B cell (primary cell): ENCODE measurements around the gene NXPH2. TPM values are rescaled to one million over a fixed set of nuclear protein-coding genes. Genes with fewer than 3 reads are reported as not detected.

ENCODE experiments used
- ATAC-seq: fragments of 200-7000 bp; cut with Tn5 transposase; one replicate; pipeline ENCODE4 v1.10.0; 2021; ENCODE audit warnings: low read depth, mild to moderate bottlenecking, moderate number of reproducible peaks, moderate library complexity
- CTCF ChIA-PET: fragments of 350-600 bp; sonication (Branson Sonifier 250); formaldehyde crosslinking; loops from one replicate; lab custom pipeline; 2021; ENCODE audit warnings: antibody characterized with exemption, inconsistent platforms; lab: Charles Lee
- POLR2A ChIA-PET: fragments of 350-600 bp; sonication (Branson Sonifier 250); formaldehyde crosslinking; loops from one replicate; lab custom pipeline; 2021; ENCODE audit warnings: antibody characterized with exemption; lab: Charles Lee
- DNase-seq: peaks from one replicate; pipeline ENCODE4 v3.0.0; 2013
- H2AFZ ChIP-seq: 2 replicates; pipeline ENCODE4 v1.6.1; 2012; ENCODE audit warnings: mild to moderate bottlenecking, low read depth, low read length; ENCODE audit not compliant: insufficient read depth, poor library complexity, severe bottlenecking
- H3K27ac ChIP-seq, 2 donors: 1 replicate in 1 of 2; 2 replicates in 1 of 2; pipeline ENCODE4 v1.5.1; 2012 to 2013; ENCODE audit warnings: low read length in 2 of 2, mild to moderate bottlenecking in 2 of 2, moderate library complexity in 1 of 2
- H3K27me3 ChIP-seq, 4 experiments: fragments of 200-600 bp in 1 of 4; sonication (generic) in 1 of 4; replicated peaks in 1 of 4; 1 replicate in 2 of 4; 2 replicates in 2 of 4; pipeline versions ENCODE4 v1.6.1 to v1.7.0; 2013 to 2016; ENCODE audit warnings: low read length in 3 of 4, mild to moderate bottlenecking in 2 of 4, mixed read lengths in 1 of 4, moderate library complexity in 1 of 4; ENCODE audit not compliant: insufficient read depth in 4 of 4, control insufficient read depth in 3 of 4; ENCODE audit errors: control extremely low read depth in 1 of 4
- H3K36me3 ChIP-seq, 2 experiments: replicated peaks in 1 of 2; 1 replicate in 1 of 2; 2 replicates in 1 of 2; pipeline versions ENCODE4 v1.6.1 to v1.7.1; 2013; ENCODE audit warnings: low read length in 1 of 2; ENCODE audit not compliant: insufficient read depth in 2 of 2, control insufficient read depth in 1 of 2; ENCODE audit errors: control extremely low read depth in 1 of 2, extremely low read depth in 1 of 2
- H3K4me1 ChIP-seq, 2 donors: fragments of 200-600 bp in 1 of 2; sonication (generic) in 1 of 2; 1 replicate in 1 of 2; 2 replicates in 1 of 2; pipeline versions ENCODE4 v1.5.1 to v1.6.1; 2013 to 2017; ENCODE audit warnings: low read length in 2 of 2; ENCODE audit not compliant: control insufficient read depth in 2 of 2, insufficient read depth in 2 of 2
- H3K4me2 ChIP-seq: replicated peaks from 2 replicates; pipeline ENCODE3; 2012; ENCODE audit warnings: mild to moderate bottlenecking, low read depth, low read length; ENCODE audit not compliant: poor library complexity, severe bottlenecking
- H3K4me3 ChIP-seq, 5 experiments: fragments of 200-600 bp in 1 of 5; sonication (generic) in 1 of 5; 1 replicate in 3 of 5; 2 replicates in 2 of 5; pipeline versions ENCODE4 v1.5.1 to v1.7.0; 2011 to 2016; ENCODE audit warnings: low read length in 4 of 5, mild to moderate bottlenecking in 4 of 5, low read depth in 2 of 5, control low read depth in 1 of 5, moderate library complexity in 1 of 5; ENCODE audit not compliant: insufficient read depth in 1 of 5; ENCODE audit errors: control extremely low read depth in 1 of 5, extremely low read depth in 1 of 5
- H3K79me2 ChIP-seq: fragments of 200-600 bp; sonication (generic); one replicate; pipeline ENCODE4 v1.6.0; 2016; ENCODE audit warnings: low read length; ENCODE audit not compliant: control insufficient read depth, insufficient read depth
- H3K9ac ChIP-seq: fragments of 200-600 bp; sonication (generic); 2 replicates; pipeline ENCODE4 v1.6.1; 2017; ENCODE audit warnings: mild to moderate bottlenecking, low read length, moderate library complexity
- H3K9me3 ChIP-seq, 3 donors: one replicate each; pipeline versions ENCODE4 v1.6.1 to v1.7.1; 2013; ENCODE audit warnings: low read length in 2 of 3; ENCODE audit not compliant: control insufficient read depth in 2 of 3, insufficient read depth in 1 of 3; ENCODE audit errors: control extremely low read depth in 1 of 3
- H4K20me1 ChIP-seq: 2 replicates; pipeline ENCODE4 v1.6.0; 2012; ENCODE audit warnings: mild to moderate bottlenecking, low read length; ENCODE audit not compliant: insufficient read depth, control insufficient read depth, poor library complexity, severe bottlenecking
- H3K27ac Mint-ChIP-seq: one replicate; pipeline ENCODE4 v1.8.0; 2021; ENCODE audit warnings: mixed read lengths
- H3K27me3 Mint-ChIP-seq: one replicate; pipeline ENCODE4 v1.8.0; 2021; ENCODE audit warnings: mixed read lengths
- H3K4me1 Mint-ChIP-seq: one replicate; pipeline ENCODE4 v1.8.0; 2021; ENCODE audit warnings: mixed read lengths
- H3K4me3 Mint-ChIP-seq: one replicate; pipeline ENCODE4 v1.8.0; 2021; ENCODE audit warnings: mixed read lengths
- H3K9me3 Mint-ChIP-seq: one replicate; pipeline ENCODE4 v1.8.0; 2022; ENCODE audit warnings: mixed read lengths; ENCODE audit not compliant: insufficient read depth
- EZH2 ChIP-seq: IDR thresholded peaks from 2 replicates; pipeline ENCODE4 v1.6.1; 2012; ENCODE audit warnings: borderline replicate concordance, low read depth, mild to moderate bottlenecking, moderate library complexity, low read length; ENCODE audit not compliant: insufficient read depth, poor library complexity, severe bottlenecking
- WGBS: methylation state at CpG from one replicate; pipeline ENCODE4 v1.1.5; 2013; ENCODE audit warnings: missing lambda C conversion rate; ENCODE audit not compliant: insufficient coverage; 5-methylcytosine and 5-hydroxymethylcytosine counted together
- intact Hi-C: fragments of 100-400 bp; cut with micrococcal nuclease; formaldehyde crosslinking; loops from one replicate; pipeline ENCODE4 v1.10.0; 2022
- polyA plus RNA-seq: library from polyadenylated mRNA; depleted of rRNA; stranded (reverse); fragments of >200 nt; gene quantifications from 2 replicates; pipeline ENCODE4 v1.2.3, GENCODE V29; 2012
- total RNA-seq, 2 donors: library from RNA; stranded (reverse); fragments of 120-200 nt in 1 of 2; gene quantifications; 1 replicate in 1 of 2; 2 replicates in 1 of 2; pipeline versions ENCODE4 v1.2.3 to v1.2.4, GENCODE V29; 2013 to 2022
- TF ChIP-seq, protein P1 (sequence below): fragments of 200-600 bp; IDR thresholded peaks from one replicate; pipeline ENCODE4 v1.8.0; 2022; ENCODE audit warnings: antibody characterized with exemption, mild to moderate bottlenecking

The NXPH2 gene
- total and polyA plus RNA-seq, 2 donors (not counting 1 experiment from before 2014, with no cell fraction given) = not detected

DNA sequence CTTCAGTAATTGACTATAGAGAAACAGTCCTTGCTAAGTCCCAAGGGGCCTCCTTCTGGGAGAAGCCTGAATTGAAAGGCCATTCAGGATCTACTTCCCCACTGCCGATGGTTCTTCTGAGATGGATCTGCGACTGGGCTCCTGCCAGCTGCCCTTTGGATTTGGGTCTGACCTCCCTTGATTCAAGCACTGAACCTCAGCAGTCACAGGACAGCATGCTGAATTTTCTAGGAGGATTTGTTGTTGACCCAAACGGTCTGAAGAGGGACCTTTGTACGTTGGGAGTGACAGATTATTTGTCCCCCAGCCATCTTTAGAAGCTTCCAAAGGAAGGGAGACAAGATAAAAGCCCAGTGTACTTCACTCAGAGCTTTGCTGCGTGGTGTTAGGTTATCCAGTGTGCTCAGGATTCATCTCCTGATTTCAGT lies 67.1 kb downstream of the NXPH2 start:
- Histone ChIP-seq H3K27ac (no peak overlapping the region), H3K4me2 (no peak overlapping the region), H3K9me3 (no peaks in the 10 kb centered on the region), H3K27me3 (no peaks in the 10 kb centered on the region), H2AFZ (no peak overlapping the region), H3K4me3 (no peak overlapping the region), H4K20me1 (no peaks in the 10 kb centered on the region), H3K9ac (no peak overlapping the region), H3K79me2 (no peaks in the 10 kb centered on the region), H3K4me1 (no peaks in the 10 kb centered on the region), H3K36me3 (no peaks in the 10 kb centered on the region)
- no peak for DNase-seq
- H3K27me3 Mint-ChIP-seq = peaks cover 2% of the 10 kb centered on the region
- 83% methylated on average over 4 of the region's 5 CpGs for WGBS
- no peaks in the 10 kb centered on the region for H3K4me1 Mint-ChIP-seq
- H3K27ac Mint-ChIP-seq = no peak overlapping the region
- ChIA-PET CTCF (no interaction called here), POLR2A (no interaction called here)
- H3K4me3 Mint-ChIP-seq = no peak overlapping the region
- no peak for ATAC-seq
- H3K9me3 Mint-ChIP-seq = no peaks in the 10 kb centered on the region
- intact Hi-C loops = no loop called here
- TF ChIP-seq, protein P1, sequence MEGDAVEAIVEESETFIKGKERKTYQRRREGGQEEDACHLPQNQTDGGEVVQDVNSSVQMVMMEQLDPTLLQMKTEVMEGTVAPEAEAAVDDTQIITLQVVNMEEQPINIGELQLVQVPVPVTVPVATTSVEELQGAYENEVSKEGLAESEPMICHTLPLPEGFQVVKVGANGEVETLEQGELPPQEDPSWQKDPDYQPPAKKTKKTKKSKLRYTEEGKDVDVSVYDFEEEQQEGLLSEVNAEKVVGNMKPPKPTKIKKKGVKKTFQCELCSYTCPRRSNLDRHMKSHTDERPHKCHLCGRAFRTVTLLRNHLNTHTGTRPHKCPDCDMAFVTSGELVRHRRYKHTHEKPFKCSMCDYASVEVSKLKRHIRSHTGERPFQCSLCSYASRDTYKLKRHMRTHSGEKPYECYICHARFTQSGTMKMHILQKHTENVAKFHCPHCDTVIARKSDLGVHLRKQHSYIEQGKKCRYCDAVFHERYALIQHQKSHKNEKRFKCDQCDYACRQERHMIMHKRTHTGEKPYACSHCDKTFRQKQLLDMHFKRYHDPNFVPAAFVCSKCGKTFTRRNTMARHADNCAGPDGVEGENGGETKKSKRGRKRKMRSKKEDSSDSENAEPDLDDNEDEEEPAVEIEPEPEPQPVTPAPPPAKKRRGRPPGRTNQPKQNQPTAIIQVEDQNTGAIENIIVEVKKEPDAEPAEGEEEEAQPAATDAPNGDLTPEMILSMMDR = no peak
- TF ChIP-seq EZH2 = no peak

DNA sequence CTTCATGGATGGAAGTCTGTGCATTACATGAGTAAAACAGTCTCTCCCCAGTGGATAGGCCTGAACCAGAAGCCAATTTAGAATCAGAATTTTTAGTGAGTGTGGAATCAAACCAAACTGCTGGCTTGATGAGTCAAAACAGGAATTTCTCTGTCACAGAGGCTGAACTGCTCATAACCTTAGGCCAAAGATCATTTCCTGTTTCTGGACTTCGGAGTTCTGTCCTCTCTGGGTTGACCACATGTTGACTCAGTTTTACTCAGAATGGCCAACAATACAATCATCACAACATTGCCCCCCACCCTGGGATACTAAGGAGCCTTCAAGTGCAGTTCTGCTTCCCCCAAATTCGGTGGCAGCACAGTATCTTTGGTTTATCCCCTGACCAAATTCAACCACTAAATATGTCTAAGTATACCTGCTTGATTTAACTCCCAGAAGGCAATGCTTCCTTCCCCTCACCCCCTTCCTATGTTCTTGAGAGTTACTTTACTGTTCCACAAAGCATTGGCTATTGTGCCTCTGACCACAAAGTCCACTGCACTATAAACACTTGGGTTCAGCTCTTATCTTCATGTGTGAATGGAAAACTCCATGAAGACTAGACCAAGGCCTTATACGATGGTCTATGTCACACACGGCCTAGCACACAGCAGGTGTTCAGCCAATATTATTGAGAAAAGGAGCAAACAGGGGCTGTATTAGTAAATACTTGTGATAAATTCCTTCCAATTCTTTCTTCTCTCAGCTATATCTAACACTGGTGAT lies 67.8 kb downstream of the NXPH2 start:
- Histone ChIP-seq H3K9me3 (no peaks in the 10 kb centered on the region), H2AFZ (no peak overlapping the region), H3K4me1 (no peaks in the 10 kb centered on the region), H3K9ac (no peak overlapping the region), H3K4me2 (no peak overlapping the region), H3K27me3 (no peaks in the 10 kb centered on the region), H3K79me2 (no peaks in the 10 kb centered on the region), H3K27ac (no peak overlapping the region), H4K20me1 (no peaks in the 10 kb centered on the region), H3K36me3 (no peaks in the 10 kb centered on the region), H3K4me3 (no peak overlapping the region)
- CTCF ChIA-PET = no interaction called here
- H3K27me3 Mint-ChIP-seq = peaks cover 2% of the 10 kb centered on the region
- no peak overlapping the region for H3K4me3 Mint-ChIP-seq
- no peak overlapping the region for H3K27ac Mint-ChIP-seq
- intact Hi-C loops = no loop called here
- H3K9me3 Mint-ChIP-seq = no peaks in the 10 kb centered on the region
- DNase-seq = no peak
- no peak for ATAC-seq
- POLR2A ChIA-PET = no interaction called here
- H3K4me1 Mint-ChIP-seq = no peaks in the 10 kb centered on the region
- 63% methylated on average over 2 of the region's 4 CpGs for WGBS
- TF ChIP-seq EZH2 = no peak
- TF ChIP-seq, protein P1 = no peak
